Uterus (tissue), 2 donors: ENCODE results near the gene EPHB6.

Experiments
- POLR2A ChIP-seq, 2 donors: fragments of 450-650 bp; IDR thresholded peaks; one replicate each; pipeline ENCODE4 v1.6.1; 2016; ENCODE audit warnings: antibody characterized with exemption in 2 of 2, mild to moderate bottlenecking in 1 of 2, moderate library complexity in 1 of 2
- TF ChIP-seq, protein P1 (sequence below), 4 experiments: fragments of 200-600 bp in 2 of 4; fragments of 450-650 bp in 2 of 4; sonication (generic) in 2 of 4; IDR thresholded peaks; one replicate each; pipeline ENCODE4 v1.5.1; 2016 to 2019; ENCODE audit warnings: antibody characterized with exemption in 4 of 4, mild to moderate bottlenecking in 2 of 4, moderate library complexity in 1 of 4

- TF ChIP-seq, protein P1, sequence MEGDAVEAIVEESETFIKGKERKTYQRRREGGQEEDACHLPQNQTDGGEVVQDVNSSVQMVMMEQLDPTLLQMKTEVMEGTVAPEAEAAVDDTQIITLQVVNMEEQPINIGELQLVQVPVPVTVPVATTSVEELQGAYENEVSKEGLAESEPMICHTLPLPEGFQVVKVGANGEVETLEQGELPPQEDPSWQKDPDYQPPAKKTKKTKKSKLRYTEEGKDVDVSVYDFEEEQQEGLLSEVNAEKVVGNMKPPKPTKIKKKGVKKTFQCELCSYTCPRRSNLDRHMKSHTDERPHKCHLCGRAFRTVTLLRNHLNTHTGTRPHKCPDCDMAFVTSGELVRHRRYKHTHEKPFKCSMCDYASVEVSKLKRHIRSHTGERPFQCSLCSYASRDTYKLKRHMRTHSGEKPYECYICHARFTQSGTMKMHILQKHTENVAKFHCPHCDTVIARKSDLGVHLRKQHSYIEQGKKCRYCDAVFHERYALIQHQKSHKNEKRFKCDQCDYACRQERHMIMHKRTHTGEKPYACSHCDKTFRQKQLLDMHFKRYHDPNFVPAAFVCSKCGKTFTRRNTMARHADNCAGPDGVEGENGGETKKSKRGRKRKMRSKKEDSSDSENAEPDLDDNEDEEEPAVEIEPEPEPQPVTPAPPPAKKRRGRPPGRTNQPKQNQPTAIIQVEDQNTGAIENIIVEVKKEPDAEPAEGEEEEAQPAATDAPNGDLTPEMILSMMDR (IDR thresholded peaks at IDR 0.05) = no peak
- TF ChIP-seq POLR2A (IDR thresholded peaks at IDR 0.05) = no peak
Observed at GRCh38 chr7:142876236-142876960, 21.5 kb downstream of the EPHB6 start.
